MM.1S (cell line): ENCODE measurements around the gene PRKAG3.

Experiments used
- DNase-seq: peaks from one replicate; pipeline ENCODE4 v3.0.0-alpha.2; 2015
- H2AFZ ChIP-seq: fragments of 300-600 bp; sonication (generic); 2 replicates; pipeline ENCODE4 v1.6.0; 2016; ENCODE audit warnings: antibody characterized with exemption, low read length
- H3F3A ChIP-seq: fragments of 300-600 bp; sonication (generic); 2 replicates; pipeline ENCODE4 v1.6.1; 2016; ENCODE audit warnings: mild to moderate bottlenecking, antibody characterized with exemption, low read length, moderate library complexity, mixed read lengths; ENCODE audit not compliant: insufficient read depth
- H3K27ac ChIP-seq: fragments of 300-600 bp; sonication (generic); 2 replicates; pipeline ENCODE4 v1.5.1; 2016; ENCODE audit warnings: mild to moderate bottlenecking, low read length
- H3K27me3 ChIP-seq: fragments of 300-600 bp; sonication (generic); replicated peaks from 2 replicates; pipeline ENCODE4 v1.6.0; 2016; ENCODE audit warnings: low read length; ENCODE audit not compliant: insufficient read depth
- H3K36me3 ChIP-seq: fragments of 300-600 bp; sonication (generic); replicated peaks from 2 replicates; pipeline ENCODE4 v1.6.1; 2016; ENCODE audit warnings: mild to moderate bottlenecking, low read length, mixed read lengths; ENCODE audit not compliant: insufficient read depth
- H3K4me1 ChIP-seq: fragments of 300-600 bp; sonication (generic); 2 replicates; pipeline ENCODE4 v1.6.1; 2016; ENCODE audit warnings: low read length, mixed read lengths
- H3K4me2 ChIP-seq: fragments of 300-600 bp; sonication (generic); 2 replicates; pipeline ENCODE4 v1.6.0; 2016; ENCODE audit warnings: low read depth, low read length
- H3K4me3 ChIP-seq: fragments of 300-600 bp; sonication (generic); 2 replicates; pipeline ENCODE4 v1.5.1; 2016; ENCODE audit warnings: low read length, mixed read lengths
- H3K79me2 ChIP-seq: fragments of 300-600 bp; sonication (generic); 2 replicates; pipeline ENCODE4 v1.6.1; 2016; ENCODE audit warnings: mixed run types, low read length, mixed read lengths
- H3K9ac ChIP-seq: fragments of 300-600 bp; sonication (generic); 2 replicates; pipeline ENCODE4 v1.6.1; 2016; ENCODE audit warnings: low read length, mixed read lengths
- H3K9me2 ChIP-seq: fragments of 300-600 bp; sonication (generic); replicated peaks from 2 replicates; pipeline ENCODE4 v1.6.1; 2016; ENCODE audit warnings: mild to moderate bottlenecking, low read length, mixed read lengths; ENCODE audit not compliant: insufficient read depth
- H3K9me3 ChIP-seq: fragments of 300-600 bp; sonication (generic); replicated peaks from 2 replicates; pipeline ENCODE4 v1.6.1; 2016; ENCODE audit warnings: mild to moderate bottlenecking, low read length, mixed read lengths; ENCODE audit not compliant: insufficient read depth
- H4K20me1 ChIP-seq: fragments of 300-600 bp; sonication (generic); 2 replicates; pipeline ENCODE4 v1.6.1; 2016; ENCODE audit warnings: mild to moderate bottlenecking, low read length, moderate library complexity, mixed read lengths; ENCODE audit not compliant: insufficient read depth
- CTCF ChIP-seq: fragments of 300-600 bp; sonication (generic); IDR thresholded peaks from 2 replicates; pipeline ENCODE4 v1.5.1; 2016; ENCODE audit warnings: antibody characterized with exemption, low read length, mixed read lengths
- EZH2 ChIP-seq: fragments of 300-600 bp; sonication (generic); optimal IDR thresholded peaks from 2 replicates; pipeline ENCODE3; 2017; ENCODE audit warnings: low read depth, mild to moderate bottlenecking, antibody characterized with exemption, low read length, mixed read lengths
- EZH2phosphoT487 ChIP-seq: fragments of 300-600 bp; sonication (generic); IDR thresholded peaks from 2 replicates; pipeline ENCODE4 v1.6.1; 2018; ENCODE audit warnings: antibody characterized with exemption, low read length

Gene PRKAG3

GRCh38 chr2:218826791-218827190 lies 4.8 kb downstream of the PRKAG3 start:
- no peak for DNase-seq
- H4K20me1 ChIP-seq = no peaks in the 10 kb centered on the region

GRCh38 chr2:218824004-218824403 lies 7.6 kb downstream of the PRKAG3 start:
- Histone ChIP-seq H3K4me2 (no peak overlapping the region), H3K9ac (no peak overlapping the region), H3K9me3 (no peaks in the 10 kb centered on the region), H2AFZ (no peak overlapping the region), H3K4me1 (no peaks in the 10 kb centered on the region), H3K27ac (no peak overlapping the region), H3K79me2 (no peaks in the 10 kb centered on the region), H3K36me3 (no peaks in the 10 kb centered on the region), H3K4me3 (no peak overlapping the region), H4K20me1 (no peaks in the 10 kb centered on the region), H3K9me2 (no peaks in the 10 kb centered on the region), H3F3A (no peaks in the 10 kb centered on the region), H3K27me3 (0 out of 2 replicates have a peak, but pooled peaks cover 9% of the 10 kb centered on the region)
- TF ChIP-seq EZH2phosphoT487 (no peak), EZH2 (no peak), CTCF (no peak)
- no peak for DNase-seq

More at GRCh38 chr2:218826791-218827190, 4.8 kb downstream of the PRKAG3 start:
- no peak overlapping the region for H3K9ac ChIP-seq
- no peaks in the 10 kb centered on the region for H3K36me3 ChIP-seq
- H3F3A ChIP-seq = no peaks in the 10 kb centered on the region
- H3K4me3 ChIP-seq = no peak overlapping the region
- H3K4me1 ChIP-seq = no peaks in the 10 kb centered on the region
- H3K9me3 ChIP-seq = no peaks in the 10 kb centered on the region
- TF ChIP-seq EZH2phosphoT487 (no peak), EZH2 (no peak), CTCF (no peak)
- H3K79me2 ChIP-seq = no peaks in the 10 kb centered on the region
- no peak overlapping the region for H3K4me2 ChIP-seq
- no peaks in the 10 kb centered on the region for H3K9me2 ChIP-seq
- no peak overlapping the region for H3K27ac ChIP-seq
- H3K27me3 ChIP-seq = 0 out of 2 replicates have a peak, but pooled peaks cover 8% of the 10 kb centered on the region
- H2AFZ ChIP-seq = no peak overlapping the region

- no peaks in the 10 kb centered on the region for H3K9me2 ChIP-seq
- 0 out of 2 replicates have a peak, but pooled peaks cover 9% of the 10 kb centered on the region for H3K27me3 ChIP-seq
- H3K4me3 ChIP-seq = no peak overlapping the region
- no peaks in the 10 kb centered on the region for H3F3A ChIP-seq
- no peak overlapping the region for H3K4me2 ChIP-seq
- H4K20me1 ChIP-seq = no peaks in the 10 kb centered on the region
- no peaks in the 10 kb centered on the region for H3K9me3 ChIP-seq
- H3K4me1 ChIP-seq = no peaks in the 10 kb centered on the region
- H3K36me3 ChIP-seq = no peaks in the 10 kb centered on the region
- H2AFZ ChIP-seq = no peak overlapping the region
- H3K27ac ChIP-seq = no peak overlapping the region
- DNase-seq = no peak
- no peaks in the 10 kb centered on the region for H3K79me2 ChIP-seq
- no peak for TF ChIP-seq CTCF
- TF ChIP-seq EZH2 = no peak
- TF ChIP-seq EZH2phosphoT487 = no peak
- H3K9ac ChIP-seq = no peak overlapping the region
Measured at GRCh38 chr2:218823196-218823855, 8.3 kb downstream of the PRKAG3 start.
